Measurements from ENCODE around the gene POLN.
"Not testable (repeated sequence)": the region's sequence is repeated elsewhere in the genome, so short reads cannot be mapped to it uniquely, and the experiment has no call there.

The POLN gene

DNA sequence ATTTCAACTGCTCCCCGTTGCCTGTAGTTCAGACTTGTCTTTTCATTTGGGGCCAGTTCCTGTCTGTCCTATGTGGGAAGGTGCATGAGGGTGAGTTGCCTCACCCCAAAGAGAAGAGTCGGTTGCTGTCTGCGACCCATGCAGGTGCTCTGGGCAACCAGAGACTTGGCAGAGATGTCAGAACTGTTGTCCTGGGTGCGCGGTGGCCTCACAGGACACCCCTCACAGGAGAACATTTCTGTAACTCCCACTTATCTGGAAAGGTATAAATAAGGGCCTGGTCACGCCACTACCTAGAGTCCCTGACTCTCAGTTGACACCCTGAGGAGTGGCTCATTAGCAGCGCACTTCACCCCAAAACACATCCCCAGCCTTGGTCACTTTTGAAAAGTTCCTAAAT lies 192.5 kb downstream of the POLN start:
- DNase-seq, result no peak

DNA sequence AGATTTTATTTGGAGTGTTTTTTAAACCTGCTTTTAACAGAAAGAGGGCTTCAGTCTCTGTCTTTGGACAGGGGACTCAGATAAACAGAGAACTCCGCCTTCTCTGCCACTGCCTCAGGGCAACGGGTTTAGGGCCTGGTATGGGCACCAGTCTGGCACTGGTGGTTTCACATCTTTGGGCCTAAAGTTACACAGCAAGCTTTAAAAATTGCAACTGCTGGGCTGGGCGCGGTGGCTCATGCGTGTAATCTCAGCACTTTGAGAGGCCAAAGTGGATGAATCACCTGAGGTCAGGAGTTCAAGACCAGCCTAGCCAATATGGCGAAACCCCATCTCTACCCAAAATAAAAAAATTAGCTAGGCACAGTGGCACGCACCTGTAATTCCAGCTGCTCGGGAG lies 193.1 kb downstream of the POLN start:
- no peak for DNase-seq

DNA sequence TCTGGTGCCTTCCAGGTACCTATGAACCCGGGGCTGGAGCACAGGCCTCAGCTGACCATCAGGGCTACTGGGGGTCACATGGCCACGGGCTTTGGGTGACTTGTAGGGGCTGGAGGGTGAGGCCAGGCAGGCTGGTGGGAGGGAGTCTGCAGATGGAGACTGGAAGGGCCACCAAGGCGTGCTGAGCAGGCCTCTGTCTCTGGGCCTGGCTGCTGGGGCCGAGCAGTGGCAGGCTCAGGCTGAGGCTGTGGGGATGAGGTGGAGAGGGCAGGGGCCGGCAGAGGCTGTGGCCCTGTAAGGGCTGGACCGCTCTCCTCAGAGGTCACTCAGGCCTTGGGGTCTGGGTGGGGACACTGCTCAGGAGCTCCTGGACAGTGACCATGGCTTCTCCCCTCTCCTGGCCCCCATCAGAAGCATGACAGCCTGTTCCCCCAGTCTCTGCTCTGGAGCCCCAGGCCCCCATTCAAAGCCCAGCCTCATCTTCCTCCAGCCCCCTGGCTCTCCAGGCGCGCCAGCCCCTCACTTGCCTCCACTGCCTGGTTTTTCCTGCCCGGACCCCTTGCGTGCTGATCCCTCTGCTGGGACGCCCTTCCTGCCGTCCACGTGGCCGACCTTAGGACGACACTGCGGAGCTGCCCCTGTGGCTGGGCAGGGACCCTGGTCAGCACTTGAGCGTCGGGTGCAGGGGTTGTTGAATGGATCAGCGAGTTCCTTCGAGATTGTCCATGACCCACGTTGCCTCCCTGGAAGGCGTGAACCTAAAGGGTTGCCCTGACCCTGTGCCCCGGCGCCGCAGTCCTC lies 193.9 kb downstream of the POLN start:
- no peak for DNase-seq

DNA sequence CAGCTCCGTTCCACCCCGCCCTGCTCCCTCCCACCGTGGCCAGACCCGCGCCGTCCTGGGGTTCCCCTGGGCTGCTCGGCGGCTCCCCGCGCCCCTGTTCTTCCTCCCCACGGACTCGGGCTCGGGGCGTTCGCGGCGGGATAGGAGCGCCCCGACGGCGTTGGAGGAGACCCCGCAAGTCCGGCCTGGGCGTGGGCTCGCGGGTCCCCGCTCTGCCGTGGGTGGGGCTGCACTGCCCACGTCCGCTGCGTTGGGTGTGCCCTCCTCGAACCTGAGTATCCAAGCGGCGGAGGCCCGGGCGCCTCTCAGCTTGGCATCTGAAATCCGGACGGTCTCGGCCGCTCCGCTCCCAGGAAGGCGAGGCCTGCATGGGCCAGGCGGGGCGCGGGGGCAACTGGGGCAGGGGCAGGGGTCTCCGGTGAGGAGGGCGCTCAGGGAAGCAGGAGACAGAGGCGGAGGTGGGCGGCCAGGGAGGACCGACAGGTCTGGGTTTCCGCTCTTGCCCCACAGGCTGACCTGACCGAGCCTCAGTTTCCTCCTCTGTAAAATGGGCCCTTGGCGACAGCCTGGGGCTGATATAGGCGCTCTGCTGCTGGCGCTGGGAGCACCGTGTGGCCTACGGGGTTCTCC lies 194.8 kb downstream of the POLN start:
- DNase-seq, result no peak

DNA sequence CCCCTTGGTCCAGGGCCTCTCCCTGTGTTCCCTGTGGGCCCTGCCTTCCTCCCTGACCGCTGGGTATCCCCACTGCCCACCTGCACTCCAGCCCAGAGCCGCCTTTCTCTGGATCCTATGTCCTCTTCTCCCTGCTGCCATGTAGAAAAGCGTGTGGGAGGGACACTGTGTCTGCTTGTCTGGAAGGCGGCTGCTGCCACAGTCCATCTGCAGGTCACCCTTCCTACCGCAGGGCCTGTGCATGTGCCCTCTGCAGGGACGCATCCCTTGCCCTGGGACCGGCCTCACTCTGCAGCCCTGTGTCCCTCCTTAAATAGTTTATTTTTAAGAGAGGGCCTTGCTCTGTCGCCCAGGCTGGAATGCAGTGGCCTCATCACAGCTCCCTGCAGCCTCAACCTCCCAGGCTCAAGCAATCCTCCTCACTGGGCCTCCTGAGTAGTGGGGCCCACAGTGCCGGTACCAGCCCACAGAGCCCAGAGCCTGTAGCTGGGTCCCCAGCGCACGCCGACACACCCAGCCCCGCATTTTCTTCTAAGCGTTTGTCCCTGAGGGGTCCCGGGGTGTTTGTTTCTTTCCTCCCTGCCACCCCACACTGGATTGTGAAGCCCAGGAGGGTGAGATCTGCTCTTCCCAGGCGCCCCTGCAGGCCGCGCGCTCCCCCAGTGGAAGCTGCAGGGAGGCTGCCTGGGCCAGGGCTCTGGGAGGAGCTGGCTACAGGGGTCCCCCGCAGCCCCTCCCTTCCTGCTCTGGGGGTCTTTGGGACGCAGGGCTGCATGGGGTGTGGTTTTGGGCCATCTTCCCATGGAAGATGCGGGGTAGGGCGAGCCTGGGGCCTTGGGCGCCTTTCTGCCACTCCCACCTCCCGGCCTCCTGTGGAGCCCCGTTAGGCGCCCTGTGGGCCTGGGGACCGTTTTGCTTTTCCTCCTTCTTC lies 195.6 kb downstream of the POLN start:
- DNase-seq, result peak; percentile 58

DNA sequence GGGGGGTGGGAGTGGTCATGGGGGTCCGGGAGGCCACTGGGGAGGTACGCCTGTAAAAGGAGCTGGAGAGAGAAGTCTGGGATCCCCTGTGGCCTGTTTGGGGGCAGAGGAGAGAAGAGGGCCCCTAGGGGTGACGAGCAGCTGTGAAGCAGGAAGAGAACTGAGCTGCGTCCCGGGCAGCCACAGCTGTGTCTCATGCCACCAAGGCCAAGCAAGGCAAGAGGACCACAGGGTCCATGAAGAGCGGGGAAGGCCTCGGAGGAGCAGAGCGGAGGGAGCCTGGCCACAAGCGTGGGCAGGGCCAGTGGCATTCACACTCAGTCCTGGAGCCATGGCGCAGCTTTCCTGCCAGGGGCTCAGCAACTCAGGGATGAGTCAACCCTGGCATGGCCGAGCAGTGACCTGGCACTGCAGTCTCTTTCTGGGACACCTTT lies 196.4 kb downstream of the POLN start:
- peak; percentile 58 for DNase-seq

DNA sequence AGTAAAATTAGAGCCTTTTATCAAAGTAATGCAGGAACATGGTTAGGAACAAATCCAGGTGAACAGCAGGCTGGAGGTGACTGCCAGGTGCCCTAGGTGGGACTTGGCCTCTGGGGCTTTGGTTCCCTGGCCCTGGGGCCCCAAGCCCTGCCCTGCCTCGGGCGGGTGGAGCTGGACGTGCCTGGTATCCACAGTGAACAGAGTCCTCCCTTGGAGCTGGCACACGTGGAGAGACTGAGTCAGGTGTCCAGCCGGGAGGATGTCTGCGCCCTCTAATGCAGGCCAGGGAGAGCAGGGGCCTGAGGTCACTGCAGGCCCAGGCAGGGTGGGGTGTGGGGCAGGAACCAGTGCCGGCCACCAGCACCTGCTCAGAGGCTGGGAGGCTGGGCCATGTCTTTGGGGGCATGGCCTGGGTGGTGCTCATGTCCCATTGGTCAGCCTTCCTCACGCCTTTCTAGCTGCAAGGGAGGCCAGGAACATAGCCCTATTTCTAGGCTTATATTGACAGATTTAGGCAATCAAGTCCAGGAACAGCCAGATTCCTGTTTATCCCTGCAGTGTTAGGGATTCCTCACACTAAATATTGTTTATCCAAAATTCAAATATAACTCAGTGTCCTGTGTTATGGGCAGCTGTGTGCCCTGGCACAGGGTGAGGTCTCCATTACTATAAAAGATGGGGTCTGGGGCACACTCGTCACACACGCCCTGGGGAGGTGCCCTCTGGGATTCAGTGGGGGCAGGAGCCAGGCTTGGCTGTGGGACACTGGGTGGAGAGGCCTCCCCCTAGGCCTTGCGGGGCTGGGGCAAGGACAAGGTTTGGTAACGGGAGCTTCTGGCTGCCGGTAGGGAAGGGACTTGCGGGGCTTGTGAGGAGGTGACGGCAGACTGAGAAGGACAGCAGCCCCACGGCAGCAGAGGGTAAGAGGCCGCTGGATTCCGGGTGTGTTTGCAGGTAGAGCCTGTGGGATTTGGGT lies 197.1 kb downstream of the POLN start:
- no peak for DNase-seq

DNA sequence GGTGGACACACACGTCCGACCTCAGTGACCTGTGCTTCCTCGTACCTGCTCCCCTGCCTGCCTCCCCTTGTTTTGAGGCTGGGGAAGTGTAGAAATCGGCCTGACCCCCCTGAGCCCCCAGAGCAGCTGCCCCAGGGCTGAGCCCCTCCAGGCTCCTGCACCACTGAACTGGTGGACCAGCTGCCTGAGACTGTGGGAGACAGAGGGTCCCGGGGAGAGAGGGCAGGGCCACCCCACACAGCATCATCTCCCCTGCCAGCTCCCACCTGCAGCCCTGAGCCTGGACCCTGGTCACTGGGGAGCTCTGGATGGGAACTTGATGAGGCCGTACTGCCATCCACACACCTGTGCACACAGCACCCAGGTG lies 197.8 kb downstream of the POLN start:
- no peak for DNase-seq

DNA sequence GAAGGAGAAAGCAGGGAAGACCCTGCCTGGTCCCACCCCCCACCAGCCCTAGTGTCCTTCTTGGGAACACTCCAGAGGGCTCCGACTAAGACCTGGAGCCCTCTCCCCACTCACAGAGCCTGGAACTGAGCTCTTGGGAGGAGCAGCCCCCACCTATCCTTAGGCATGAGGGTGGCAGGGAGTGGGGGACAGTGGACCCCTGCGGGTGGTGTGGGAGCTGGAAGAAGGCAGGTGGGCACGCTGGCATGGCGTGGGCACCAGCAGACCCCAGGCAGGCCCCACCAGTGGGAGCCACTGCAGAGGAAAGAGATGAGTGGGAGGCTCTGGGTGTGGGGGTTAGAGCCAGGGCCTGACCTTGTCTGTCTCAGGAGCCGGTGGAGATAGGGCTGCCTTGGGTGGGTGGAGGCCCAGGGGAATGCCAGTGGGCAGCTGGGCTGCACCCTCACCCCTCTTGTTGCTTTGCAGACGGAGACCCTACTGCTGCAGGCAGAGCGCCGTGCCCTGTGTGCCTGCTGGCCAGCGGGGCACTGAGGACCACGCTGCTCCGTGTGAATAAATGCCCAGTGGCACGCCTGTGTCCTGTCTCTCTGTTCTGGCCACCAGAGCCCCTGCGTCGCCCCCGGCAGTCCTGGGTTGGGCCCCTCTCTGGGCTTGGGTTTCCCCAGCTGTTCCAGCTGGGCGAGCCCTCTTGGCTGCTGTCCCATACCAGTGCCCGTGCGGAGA lies 198.4 kb downstream of the POLN start:
- no peak for DNase-seq

DNA sequence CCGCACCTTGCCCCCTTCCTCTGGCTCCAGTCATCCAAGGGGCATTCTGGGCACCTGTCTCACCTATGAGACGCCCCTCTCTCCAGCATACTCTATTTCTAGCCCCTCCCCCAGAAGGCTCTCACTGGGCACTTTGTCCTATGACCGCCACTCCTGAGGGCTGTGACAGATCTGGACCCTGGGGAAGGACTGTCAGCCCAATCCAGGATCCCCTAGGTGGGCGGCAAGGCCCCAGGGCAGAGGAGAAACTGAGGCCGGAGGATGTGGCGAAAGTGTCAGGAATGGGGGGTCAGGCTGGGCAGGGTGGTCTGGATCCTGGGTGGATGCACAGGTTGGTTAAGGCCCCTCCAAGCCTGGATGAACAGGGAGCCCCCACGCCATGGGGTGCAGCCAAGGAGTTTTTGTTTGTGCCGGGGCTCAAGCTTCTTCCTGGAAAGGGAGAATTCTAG lies 198.9 kb downstream of the POLN start:
- no peak for DNase-seq

DNA sequence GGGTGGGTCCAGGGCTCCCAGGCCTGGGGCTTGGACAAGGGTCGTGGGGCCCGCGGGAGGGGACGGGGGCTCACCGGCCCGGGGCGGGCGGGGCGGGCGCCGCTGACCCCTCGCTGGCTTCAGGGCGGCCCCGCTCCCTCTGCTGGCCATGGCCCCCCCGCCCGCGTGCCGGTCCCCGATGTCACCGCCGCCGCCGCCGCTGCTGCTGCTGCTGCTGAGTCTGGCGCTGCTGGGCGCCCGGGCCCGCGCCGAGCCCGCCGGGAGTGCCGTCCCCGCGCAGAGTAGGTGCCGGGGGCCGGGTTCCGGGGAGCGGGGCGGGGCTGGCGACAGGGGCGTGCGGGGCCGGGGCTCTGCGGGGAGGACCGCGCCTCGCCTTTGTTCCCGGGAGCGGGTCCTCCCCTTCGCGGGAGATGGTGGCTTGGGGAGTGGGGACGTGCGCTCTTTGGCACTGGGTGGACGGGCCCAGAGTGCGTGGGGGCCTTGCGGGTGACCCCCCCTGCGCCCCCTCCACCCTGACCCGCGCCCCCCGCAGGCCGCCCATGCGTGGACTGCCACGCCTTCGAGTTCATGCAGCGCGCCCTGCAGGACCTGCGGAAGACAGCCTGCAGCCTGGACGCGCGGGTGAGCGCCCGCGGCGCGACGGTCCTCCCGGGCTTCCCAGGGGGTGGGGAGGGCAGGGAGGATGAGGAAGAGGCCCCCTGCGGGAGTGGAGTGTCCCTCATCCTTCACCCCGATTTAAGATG lies 199.5 kb downstream of the POLN start:
- DNase-seq, result peak; percentile 77

DNA sequence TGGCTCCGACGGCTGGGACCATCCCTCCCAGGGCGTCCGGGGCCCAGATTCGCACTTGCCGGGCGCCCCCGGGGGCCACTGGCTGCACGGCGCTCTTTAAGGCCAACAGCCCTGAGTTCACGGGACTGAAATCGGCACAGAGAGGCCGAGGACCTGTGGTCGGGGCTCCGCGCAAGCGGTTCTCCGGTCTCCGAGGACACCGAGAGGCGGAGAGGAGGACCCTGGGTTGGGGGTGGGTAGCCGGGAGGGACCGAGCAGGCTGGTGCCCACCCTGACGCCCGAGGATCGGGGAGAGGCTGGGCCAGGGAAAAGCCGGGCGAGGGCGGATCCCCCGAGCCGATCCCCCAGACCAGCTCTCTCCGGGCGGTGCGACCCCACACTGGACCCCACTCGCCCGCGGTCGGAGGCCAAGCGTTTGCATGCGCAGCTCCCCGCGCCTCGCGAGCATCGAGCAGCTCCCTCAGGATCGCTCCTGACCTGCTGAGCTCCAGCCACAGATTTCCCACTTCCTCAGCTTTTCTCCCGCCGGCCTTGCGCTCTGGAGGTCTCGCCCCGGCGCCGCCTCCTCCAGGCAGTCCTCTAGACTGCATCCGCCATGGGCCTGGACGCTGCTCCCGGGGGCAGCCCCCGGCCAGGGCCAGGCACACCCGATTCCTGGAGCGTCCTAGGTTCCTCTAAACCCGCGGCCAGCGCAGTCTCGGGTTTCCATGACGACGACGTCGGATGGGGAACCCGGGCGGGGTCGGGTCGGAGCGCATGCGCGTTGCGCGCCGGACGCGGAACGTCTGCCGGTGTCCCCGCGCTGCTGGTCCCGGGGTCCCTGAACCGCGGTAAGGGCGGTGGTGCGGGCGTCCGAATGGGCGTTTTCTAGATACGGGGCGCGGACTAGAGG lies 200.4 kb downstream of the POLN start:
- DNase-seq, result peak; percentile 95

DNA sequence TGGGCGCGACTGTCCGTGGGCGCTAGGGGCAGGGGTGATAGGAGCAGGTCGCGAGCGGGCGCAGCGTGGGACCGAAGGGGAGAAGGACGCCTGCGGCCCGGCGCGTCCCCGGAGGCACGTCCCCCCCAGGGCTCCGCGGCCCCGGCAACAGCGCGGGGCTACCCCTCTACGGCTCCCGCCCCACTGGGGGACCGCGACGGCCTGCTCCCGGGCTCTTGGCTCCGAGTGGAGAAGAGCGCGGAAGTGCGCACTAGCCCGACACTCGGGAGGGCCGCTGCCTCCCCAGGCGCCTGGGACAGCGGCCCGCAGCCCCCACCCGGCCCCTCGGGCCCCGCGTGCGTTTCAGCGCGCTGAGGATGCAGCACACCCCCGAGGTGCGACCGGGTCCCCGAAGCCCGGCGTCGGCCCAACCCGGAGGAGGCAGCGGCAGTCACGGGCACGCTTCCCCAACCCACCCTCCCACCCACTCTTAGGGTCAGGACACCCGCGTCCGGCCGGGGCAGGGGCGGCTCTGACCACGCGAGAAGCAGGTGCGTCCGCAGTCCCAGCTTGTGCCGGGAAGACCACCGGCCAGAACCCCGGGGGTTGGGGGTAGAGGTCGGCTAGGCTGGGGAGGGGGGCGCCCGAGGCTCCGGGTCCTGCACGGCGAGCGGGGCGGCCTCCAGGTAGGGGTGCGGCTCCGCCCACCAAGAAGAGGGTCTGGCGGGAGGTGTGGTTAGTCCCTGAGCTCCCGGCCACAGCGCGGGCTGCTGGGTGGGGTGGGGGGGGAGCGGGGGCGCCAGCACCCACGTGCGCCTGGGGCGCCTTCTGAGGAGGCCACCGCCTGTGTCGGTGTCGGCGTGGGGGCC lies 201.3 kb downstream of the POLN start:
- DNase-seq, result no peak

DNA sequence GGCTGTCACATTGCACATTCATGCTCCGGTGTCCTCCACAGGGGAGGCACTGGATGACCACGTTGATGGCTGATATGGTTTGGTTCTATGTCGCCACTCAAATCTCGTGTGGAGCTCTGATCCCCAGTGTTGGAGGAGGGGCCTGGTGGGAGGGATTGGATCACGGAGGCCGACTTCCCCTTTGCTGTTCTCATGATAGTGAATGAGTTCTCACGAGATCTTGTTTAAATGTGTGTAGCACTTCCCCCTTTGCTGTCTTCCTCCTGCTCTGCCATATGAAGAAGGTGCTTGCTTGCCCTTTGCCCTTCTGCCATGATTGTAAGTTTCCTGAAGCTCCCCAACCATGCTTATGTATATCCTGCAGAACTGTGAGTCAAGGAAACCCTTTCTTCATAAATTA lies 205.1 kb downstream of the POLN start:
- no peak for DNase-seq

DNA sequence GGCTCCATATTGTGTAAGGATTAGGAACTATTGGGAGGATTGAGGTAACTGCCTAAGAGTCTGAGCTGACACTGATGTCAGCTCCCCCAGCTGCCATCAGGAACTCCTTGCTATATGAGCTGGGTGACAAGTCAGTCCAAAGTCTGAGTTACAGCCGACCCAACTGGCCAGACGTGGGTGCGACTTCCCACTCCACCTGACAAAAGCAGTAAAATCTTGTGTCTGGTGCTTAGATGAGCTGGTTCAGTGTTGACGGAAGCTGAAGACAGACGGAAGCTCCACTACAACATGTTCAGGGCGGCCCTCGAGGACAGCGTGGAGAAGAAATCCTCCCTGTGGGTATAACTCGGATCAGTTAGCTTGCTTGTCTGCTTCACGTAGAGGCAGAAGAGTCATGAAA lies 205.6 kb downstream of the POLN start:
- DNase-seq, result no peak

DNA sequence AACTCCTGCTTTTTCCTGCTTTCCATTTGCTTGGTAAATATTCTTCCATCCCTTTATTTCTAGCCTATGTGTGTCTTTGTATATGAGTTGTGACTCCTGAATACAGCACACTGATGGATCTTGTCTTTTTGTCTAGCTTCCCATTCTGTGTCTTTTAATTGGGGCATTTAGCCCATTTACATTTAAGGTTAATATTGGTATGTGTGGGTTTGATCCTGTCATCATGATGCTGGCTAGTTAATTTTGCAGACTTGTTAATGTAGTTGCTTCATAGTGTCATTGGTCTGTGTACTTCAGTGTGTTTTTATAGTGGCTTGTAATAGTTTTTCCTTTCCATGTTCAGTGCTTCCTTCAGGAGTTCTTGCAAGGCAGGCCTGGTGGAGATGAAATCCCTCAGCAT lies 210.8 kb downstream of the POLN start:
- not testable (repeated sequence) for DNase-seq

DNA sequence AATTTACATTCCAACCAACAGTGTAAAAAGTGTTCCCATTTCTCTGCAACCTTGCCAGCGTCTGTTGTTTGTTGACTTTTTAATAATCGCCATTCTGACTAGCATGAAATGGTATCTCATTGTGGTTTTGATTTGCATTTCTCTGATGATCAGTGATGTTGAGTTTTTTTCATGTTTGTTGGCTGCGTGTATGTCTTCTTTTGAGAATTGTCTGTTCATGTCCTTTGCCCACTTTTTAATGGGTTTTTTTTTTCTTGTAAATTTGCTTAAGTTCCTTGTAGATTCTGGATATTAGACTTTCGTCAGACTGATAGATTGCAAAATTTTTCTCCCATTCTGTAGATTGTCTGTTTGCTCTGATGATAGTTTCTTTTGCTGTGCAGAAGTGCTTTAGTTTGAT lies 214.8 kb downstream of the POLN start:
- not testable (repeated sequence) for DNase-seq

DNA sequence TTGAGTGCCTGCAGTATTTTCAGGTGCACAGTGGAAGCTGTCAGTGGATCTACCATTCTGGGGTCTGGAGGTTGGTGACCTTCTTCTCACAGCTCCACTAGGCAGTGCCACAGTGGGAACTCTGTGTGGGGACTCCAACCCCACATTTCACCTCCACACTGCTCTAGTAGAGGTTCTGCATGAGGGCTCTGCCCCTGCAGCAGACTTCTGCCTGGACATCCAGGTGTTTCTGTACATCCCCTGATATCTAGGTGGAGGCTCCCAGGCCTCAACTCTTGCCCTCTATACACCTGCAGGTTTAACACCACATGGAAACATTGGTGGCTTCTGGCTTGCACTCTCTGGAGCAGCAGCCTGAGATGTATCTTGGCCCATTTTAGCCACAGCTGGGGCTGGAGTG lies 216.1 kb downstream of the POLN start:
- DNase-seq, result no peak

DNA sequence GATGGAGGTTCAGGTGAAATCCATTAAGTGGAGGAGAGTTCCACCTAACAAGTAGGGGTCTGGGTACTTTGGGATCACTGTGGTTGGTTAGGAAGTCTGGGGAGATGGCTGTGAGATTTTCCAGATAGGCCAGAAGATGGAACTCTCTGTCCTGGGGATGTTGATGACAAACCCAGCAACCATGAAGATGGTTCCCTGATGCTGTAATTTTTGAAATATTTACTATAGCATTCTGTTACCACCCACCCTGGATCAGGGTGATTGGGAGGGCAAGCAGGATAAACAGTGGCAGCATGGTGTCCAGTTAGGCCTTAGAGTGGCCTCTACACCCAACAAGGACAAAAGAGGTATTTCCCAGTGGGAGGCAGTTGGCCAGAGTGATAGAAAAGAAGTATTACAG lies 217.2 kb downstream of the POLN start:
- DNase-seq, result no peak
